ENCODE data around the gene TBX3.

The TBX3 gene

DNA sequence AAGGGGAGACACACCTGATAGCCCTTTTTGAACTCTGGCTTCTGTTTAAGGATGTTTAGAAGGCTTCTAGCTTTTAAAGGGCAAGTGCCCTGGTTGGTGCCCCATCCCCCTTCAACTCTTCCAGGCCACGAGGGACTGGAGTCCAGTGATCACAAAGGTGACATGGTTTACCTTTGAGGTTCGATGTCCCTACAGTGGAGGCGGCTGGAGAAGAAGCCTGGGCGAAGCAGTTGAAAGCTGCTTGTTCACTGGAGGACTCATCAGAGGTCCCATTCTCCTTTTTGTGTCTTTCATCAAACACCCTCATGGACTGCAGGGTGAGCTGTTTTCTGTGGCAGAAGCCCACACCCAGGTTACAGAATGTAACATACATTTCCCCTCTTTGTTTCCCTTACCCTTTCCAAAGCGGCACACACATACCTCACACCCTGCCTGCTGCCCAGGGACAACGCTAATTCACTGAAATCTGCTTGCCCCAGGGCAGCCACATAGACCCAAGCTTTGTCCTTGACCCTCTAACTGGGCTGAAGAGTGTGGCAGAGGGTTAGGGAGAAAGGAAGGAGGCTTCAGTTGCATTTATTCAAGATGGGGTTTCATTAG, 7.7 kb downstream of the TBX3 start:
- TF ChIP-seq, protein P1, sequence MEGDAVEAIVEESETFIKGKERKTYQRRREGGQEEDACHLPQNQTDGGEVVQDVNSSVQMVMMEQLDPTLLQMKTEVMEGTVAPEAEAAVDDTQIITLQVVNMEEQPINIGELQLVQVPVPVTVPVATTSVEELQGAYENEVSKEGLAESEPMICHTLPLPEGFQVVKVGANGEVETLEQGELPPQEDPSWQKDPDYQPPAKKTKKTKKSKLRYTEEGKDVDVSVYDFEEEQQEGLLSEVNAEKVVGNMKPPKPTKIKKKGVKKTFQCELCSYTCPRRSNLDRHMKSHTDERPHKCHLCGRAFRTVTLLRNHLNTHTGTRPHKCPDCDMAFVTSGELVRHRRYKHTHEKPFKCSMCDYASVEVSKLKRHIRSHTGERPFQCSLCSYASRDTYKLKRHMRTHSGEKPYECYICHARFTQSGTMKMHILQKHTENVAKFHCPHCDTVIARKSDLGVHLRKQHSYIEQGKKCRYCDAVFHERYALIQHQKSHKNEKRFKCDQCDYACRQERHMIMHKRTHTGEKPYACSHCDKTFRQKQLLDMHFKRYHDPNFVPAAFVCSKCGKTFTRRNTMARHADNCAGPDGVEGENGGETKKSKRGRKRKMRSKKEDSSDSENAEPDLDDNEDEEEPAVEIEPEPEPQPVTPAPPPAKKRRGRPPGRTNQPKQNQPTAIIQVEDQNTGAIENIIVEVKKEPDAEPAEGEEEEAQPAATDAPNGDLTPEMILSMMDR (IDR thresholded peaks at IDR 0.05; ENCODE audit: borderline replicate concordance, insufficient read depth, low read depth, low read length), result no peak
- H3K4me3 ChIP-seq (ENCODE audit: low read depth, low read length), result no peak overlapping the region

DNA sequence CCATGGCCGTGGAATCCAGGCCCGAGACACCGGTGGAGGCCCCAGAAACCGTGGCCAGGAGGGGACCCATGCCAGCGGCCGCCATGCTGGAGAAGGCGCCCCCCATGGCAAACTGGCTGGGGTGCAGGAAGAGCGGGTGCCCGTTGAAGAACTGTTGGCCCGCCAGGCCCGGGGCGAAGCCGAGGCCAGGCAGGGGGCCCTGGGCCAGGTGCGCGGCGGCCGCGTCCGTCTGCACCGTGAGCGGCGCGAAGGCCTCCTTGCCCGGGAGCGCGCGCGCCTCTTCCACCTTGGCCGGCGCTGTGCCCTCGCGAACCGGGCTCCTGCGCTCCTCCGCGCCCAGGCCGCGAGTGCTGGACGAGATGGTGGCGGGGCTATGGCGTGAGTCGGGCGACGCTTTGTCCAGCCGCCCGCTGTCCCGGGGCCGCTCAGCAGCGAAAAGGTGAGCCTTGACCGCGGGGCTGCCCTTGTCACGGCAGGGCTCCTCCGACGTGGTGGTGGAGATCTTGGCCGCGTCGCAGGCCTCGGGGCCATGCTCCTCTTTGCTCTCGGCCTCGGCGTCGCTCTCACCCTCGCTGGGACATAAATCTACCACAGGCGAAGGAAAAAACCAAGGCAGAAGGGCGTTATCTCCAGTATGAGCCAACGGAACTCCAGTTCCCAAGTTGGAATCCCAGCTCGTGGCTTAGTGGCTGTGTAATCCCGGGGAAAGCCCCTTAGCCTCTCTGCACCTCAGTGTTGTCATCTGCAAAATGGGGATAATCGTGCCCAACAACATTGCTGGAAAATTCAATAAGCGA, 9.5 kb downstream of the TBX3 start:
- H3K4me3 ChIP-seq (ENCODE audit: low read depth, low read length), result no peak overlapping the region
- TF ChIP-seq, protein P1 (IDR thresholded peaks at IDR 0.05; ENCODE audit: borderline replicate concordance, insufficient read depth, low read depth, low read length), result no peak

DNA sequence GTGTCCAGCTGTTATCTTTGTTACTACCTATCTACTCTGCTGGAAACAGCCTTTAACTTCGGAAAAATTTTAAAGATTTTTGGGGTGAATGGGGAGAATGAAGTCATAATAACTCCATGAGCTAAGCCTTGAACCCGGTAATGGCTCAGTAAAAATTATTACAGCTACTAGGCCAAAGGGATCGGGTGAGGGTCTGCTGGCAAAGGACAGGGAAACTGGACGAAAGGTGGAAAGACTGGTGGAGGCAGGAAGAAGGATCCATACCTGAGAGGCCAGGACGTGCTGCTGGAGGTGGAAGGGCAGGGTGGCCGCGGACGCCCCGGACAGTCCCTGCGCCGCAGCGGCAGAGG, 10.1 kb downstream of the TBX3 start:
- TF ChIP-seq, protein P1 (IDR thresholded peaks at IDR 0.05; ENCODE audit: borderline replicate concordance, insufficient read depth, low read depth, low read length), result no peak
- H3K4me3 ChIP-seq (ENCODE audit: low read depth, low read length), result no peak overlapping the region

DNA sequence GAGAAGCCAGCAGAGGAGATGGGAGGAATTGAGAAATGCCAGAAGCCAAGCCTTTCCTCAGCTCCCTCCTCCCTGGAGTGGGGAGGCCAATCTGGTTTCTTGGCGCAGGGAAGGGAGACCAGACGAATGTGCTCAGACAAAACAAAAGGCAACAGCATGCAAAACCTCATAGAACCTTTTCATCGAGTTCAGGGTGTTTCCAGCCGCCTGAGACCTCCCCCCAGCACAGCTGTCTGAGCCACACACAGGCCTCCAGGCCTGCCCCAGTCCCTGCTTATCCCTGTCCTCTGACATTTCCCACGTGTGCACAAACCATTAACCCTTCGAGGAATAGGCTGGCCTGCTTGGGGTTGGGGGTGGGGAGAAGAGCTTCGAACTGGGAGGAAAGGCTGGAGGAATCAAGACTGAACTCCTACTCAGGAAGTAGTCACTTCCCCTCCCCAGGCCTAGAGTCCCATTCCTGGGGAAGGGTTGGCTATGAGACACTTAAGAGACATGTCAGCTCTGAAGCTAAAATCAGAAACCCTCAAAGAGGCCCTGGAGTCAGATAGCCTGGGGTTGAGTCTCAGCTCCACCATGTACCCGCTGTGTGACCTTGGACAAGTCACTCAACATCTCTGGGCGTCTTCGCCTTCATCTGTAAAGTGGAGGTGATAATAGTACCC, 10.7 kb downstream of the TBX3 start:
- H3K4me3 ChIP-seq (ENCODE audit: low read depth, low read length), result no peak overlapping the region
- TF ChIP-seq, protein P1 (IDR thresholded peaks at IDR 0.05; ENCODE audit: borderline replicate concordance, insufficient read depth, low read depth, low read length), result no peak

DNA sequence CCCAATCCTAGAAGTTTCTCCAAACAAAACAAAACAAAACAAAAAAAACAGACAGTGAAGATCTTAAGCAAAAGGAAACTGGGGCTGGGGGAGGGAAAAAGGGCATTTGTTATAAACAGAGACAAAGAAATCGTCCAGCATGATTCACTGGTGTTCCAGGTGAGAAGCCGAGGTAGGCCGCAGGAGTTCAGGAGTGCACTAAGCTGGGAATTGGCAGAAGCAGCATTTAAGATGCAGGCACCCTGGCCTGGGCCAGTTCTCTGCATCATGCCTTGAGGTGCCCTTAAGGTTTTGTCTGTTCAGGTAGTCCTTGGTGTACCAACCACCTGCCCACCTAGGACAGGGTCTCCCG, 11.2 kb downstream of the TBX3 start:
- no peak overlapping the region for H3K4me3 ChIP-seq (ENCODE audit: low read depth, low read length)
- TF ChIP-seq, protein P1 (IDR thresholded peaks at IDR 0.05; ENCODE audit: borderline replicate concordance, insufficient read depth, low read depth, low read length), result no peak

DNA sequence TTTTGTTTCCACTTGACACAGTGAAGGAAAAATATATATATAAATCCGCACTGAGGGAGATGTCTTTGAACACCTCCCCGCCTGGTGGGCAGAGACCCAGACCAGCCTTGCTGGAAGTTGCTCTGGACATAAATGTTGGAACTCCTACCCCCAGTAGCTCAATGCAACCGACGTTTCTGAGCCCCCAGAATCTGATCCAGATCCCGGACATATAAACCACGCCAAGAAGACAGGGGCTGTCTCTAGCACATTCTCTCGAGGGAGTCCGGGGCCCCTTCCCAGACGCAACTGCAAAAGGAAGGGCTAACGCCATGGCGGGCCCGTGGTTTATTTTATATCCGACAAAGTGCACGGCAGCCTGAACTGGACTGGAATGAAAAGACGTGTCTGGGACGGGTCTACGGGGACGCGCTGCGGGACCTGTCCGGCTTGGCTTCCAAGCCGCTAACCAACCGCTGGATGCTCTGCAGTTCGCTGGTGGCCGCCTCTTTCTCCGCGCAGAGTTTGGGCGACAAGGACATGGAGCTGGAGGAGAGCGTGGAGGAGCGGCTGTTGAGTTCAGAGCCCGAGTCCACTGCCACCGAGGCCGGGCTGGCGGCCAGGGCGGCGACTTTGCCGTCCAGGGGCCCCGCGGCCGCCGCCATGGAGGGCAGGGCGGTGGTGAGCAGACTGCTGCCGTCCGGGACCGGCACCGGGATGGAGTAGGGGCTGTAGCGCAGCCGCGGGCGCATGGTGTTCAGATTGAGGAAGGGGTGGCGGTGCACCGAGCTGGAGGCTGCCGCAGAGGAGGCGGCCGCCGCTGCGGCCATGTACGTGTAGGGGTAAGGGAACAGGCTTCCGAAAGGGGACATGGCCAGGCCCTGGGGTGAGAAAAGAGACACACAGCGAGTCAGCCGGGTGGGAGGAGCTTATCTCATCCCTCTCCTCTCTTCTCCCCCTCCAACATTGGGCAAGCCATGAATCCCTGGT, 12.2 kb downstream of the TBX3 start:
- H3K4me3 ChIP-seq (ENCODE audit: low read depth, low read length), result no peak overlapping the region
- TF ChIP-seq, protein P1 (IDR thresholded peaks at IDR 0.05; ENCODE audit: borderline replicate concordance, insufficient read depth, low read depth, low read length), result no peak
